Mammary microvascular endothelial cell (primary cell): Measurements from ENCODE around the gene ANKK1. TPM values are rescaled to one million over a fixed set of nuclear protein-coding genes. Genes with fewer than 3 reads are reported as not detected.

Experiments used
- total RNA-seq: library from RNA; depleted of rRNA; stranded (reverse); fragments of >200 nt; gene quantifications from 2 replicates; pipeline ENCODE4 v1.2.3, GENCODE V29; 2015

ANKK1 gene
- 0.05 TPM in 1 of 2 replicates, not detected in the other for total RNA-seq

GRCh38 chr11:113387605-113388211 lies at the start of gene ANKK1:
Gene ANKK1 (plus strand): TSS chr11:113387779. CDS start chr11:113387885, 106 bp downstream.

Other genes starting within 250 kb of the ANKK1 start
- gene TTC12, start 73.2 kb upstream of the ANKK1 start, total RNA-seq, result 3.8 and 7.0 TPM in 2 replicates
- gene DRD2, start 87.6 kb downstream of the ANKK1 start, total RNA-seq, result not detected in 2 replicates